ENCODE measurements around the gene ADAMTS7. TPM values are rescaled to one million over a fixed set of nuclear protein-coding genes. Genes with fewer than 3 reads are reported as not detected.
"Not testable (repeated sequence)": the region's sequence is repeated elsewhere in the genome, so short reads cannot be mapped to it uniquely, and the experiment has no call there.

The ADAMTS7 gene
- total RNA-seq, 4 donors from 2014 or later: 0.29 to 21.4 (median 7.5) TPM

- DNase-seq: no peak
- no peaks in the 10 kb centered on the region for H3K27me3 ChIP-seq
- intact Hi-C loops (cut with DNase I; ENCODE audit: low total_unique reads): no loop called here
Observed at GRCh38 chr15:78796510-78796909, 14.8 kb downstream of the ADAMTS7 start.

GRCh38 chr15:78795043-78795442 is 16.2 kb downstream of the ADAMTS7 start:
- H3K27ac ChIP-seq: no peak overlapping the region
- H3K4me3 ChIP-seq: no peak overlapping the region
- H3K36me3 ChIP-seq: no peaks in the 10 kb centered on the region
- TF ChIP-seq CTCF (IDR thresholded peaks at IDR 0.05) (no peak), POLR2A (IDR thresholded peaks at IDR 0.05) (no peak)
- no peaks in the 10 kb centered on the region for H3K9me3 ChIP-seq
- no peaks in the 10 kb centered on the region for H3K4me1 ChIP-seq
- DNase-seq: no peak
- no peaks in the 10 kb centered on the region for H3K27me3 ChIP-seq
- intact Hi-C loops (cut with DNase I; ENCODE audit: low total_unique reads): no loop called here

More at GRCh38 chr15:78796510-78796909, 14.8 kb downstream of the ADAMTS7 start:
- TF ChIP-seq POLR2A (IDR thresholded peaks at IDR 0.05) (no peak), CTCF (IDR thresholded peaks at IDR 0.05) (no peak)
- H3K4me3 ChIP-seq: no peak overlapping the region
- H3K9me3 ChIP-seq: no peaks in the 10 kb centered on the region
- no peak overlapping the region for H3K27ac ChIP-seq
- H3K36me3 ChIP-seq: no peaks in the 10 kb centered on the region
- H3K4me1 ChIP-seq: no peaks in the 10 kb centered on the region

- H3K27me3 ChIP-seq; intact Hi-C loops (cut with DNase I; ENCODE audit: low total_unique reads); H3K27ac ChIP-seq; H3K9me3 ChIP-seq; H3K4me1 ChIP-seq; DNase-seq; H3K4me3 ChIP-seq; H3K36me3 ChIP-seq: not testable (repeated sequence)
Observed at GRCh38 chr15:78794446-78794845, 16.8 kb downstream of the ADAMTS7 start.

GRCh38 chr15:78791357-78791756 is 19.9 kb downstream of the ADAMTS7 start:
- H3K36me3 ChIP-seq: no peaks in the 10 kb centered on the region
- intact Hi-C loops (cut with DNase I; ENCODE audit: low total_unique reads): no loop called here
- no peaks in the 10 kb centered on the region for H3K9me3 ChIP-seq
- no peak overlapping the region for H3K27ac ChIP-seq
- H3K4me3 ChIP-seq: no peak overlapping the region
- DNase-seq: no peak
- TF ChIP-seq POLR2A (IDR thresholded peaks at IDR 0.05) (no peak), CTCF (IDR thresholded peaks at IDR 0.05) (no peak)
- no peaks in the 10 kb centered on the region for H3K4me1 ChIP-seq
- no peaks in the 10 kb centered on the region for H3K27me3 ChIP-seq

- Histone ChIP-seq H3K9me3 (no peaks in the 10 kb centered on the region), H3K27ac (no peak overlapping the region), H3K4me3 (no peak overlapping the region), H3K4me1 (no peaks in the 10 kb centered on the region), H3K36me3 (no peaks in the 10 kb centered on the region), H3K27me3 (no peaks in the 10 kb centered on the region)
- DNase-seq: no peak
- intact Hi-C loops (cut with DNase I; ENCODE audit: low total_unique reads): no loop called here
- TF ChIP-seq CTCF (IDR thresholded peaks at IDR 0.05): no peak
- TF ChIP-seq POLR2A (IDR thresholded peaks at IDR 0.05): no peak
Observed at GRCh38 chr15:78790027-78790426, 21.2 kb downstream of the ADAMTS7 start.

GRCh38 chr15:78789615-78790014 is 21.6 kb downstream of the ADAMTS7 start:
- H3K27me3 ChIP-seq: no peaks in the 10 kb centered on the region
- no peak overlapping the region for H3K4me3 ChIP-seq
- no peak overlapping the region for H3K27ac ChIP-seq
- H3K9me3 ChIP-seq: no peaks in the 10 kb centered on the region
- no peaks in the 10 kb centered on the region for H3K4me1 ChIP-seq
- no peaks in the 10 kb centered on the region for H3K36me3 ChIP-seq
- TF ChIP-seq POLR2A (IDR thresholded peaks at IDR 0.05) (no peak), CTCF (IDR thresholded peaks at IDR 0.05) (no peak)
- DNase-seq: no peak
- intact Hi-C loops (cut with DNase I; ENCODE audit: low total_unique reads): no loop called here

Measured in uterus (tissue), 4 donors.